Muscle of back (tissue), 11 donors: ENCODE data around the gene CHMP4B. TPM values are rescaled to one million over a fixed set of nuclear protein-coding genes. Genes with fewer than 3 reads are reported as not detected.

Experiments used
- DNase-seq, 3 donors: peaks; one replicate each; pipeline versions ENCODE4 v3.0.0 to v3.0.0-alpha.2; 2013
- polyA plus RNA-seq, 10 donors: library from polyadenylated mRNA; unstranded; fragments of 120-200 nt; gene quantifications; one replicate each; pipeline ENCODE4 v1.2.1, GENCODE V29; 2013; ENCODE audit not compliant: insufficient read length in 10 of 10

Gene CHMP4B
- polyA plus RNA-seq, 10 donors: 60.4 to 75.0 (median 66.7) TPM

DNA sequence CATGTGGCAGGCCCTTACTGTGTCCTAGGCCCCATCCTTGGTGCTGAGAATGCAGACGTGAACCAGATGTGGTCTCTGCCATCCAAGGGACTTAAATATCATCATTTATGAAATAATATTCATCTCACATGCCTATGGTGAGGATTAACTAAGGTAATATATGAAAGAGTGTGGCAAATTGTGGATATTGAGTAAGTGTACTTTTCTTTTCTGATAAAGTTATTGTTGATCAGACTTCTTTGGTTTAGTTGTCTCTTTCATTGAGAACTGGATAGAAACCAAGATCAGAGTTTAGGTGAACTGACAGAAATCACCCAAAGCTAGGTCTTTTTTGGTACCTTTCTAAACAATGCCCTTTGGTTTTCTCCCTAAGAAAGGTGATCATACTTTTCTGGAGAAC is 5.0 kb downstream of the CHMP4B start:
- DNase-seq: no peak

DNA sequence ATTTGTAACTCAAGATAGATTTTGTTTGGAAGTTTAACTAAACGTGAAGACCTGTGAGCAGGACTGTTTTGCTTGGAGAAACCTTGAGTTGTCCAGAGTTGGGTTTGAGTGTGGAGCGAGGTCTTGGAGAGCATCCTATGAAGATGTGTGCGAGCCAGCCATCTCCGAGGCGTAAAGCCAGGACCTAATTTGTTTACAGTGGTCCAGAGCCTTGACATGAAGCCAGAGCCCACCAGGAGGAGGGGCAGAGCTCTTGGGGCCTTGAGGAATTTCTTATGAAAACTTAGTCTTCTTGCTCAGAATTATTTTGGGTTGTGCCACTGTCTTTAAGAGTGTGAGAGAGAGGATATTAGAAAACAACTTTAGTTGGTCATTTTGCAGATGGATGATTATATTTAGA is 6.3 kb downstream of the CHMP4B start:
- no peak for DNase-seq

DNA sequence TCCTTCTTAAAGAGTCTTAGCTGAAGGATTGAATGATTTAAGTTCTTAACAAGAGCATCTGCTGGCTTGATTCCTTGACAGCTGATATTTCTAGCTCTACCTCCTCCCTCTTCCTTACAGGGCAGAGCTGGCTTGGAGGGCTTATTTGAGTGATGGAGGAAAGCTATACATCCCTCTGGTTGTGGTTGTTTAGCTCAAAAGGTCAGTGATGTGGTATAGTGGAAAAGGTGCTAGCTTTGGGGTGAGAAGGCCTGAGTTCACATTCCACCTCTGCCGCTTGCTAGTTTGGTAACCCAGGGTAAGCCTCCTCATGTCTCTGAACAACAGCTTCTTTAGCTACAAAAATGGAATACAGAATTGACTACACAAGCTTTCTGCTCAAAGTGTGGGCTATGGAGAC is 8.3 kb downstream of the CHMP4B start:
- DNase-seq: no peak

DNA sequence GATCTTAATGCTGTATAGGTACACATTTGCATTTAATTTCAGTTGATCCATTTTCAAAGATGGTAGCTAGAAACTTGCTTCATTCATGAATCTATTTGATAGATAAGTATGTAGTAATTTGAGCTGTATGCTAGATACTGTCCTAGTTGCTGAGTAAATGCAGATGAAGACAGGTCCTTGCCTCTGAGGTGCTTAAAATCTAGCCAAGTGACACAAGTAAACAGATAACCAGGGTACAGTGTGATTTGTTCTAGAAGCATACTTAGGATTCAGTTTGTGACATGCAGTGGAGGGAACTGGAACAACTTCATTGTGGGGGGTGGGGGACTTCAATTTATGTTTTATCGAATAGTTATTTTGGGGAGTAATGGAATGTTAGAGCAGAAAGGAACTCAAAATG is 9.2 kb downstream of the CHMP4B start:
- DNase-seq: no peak

DNA sequence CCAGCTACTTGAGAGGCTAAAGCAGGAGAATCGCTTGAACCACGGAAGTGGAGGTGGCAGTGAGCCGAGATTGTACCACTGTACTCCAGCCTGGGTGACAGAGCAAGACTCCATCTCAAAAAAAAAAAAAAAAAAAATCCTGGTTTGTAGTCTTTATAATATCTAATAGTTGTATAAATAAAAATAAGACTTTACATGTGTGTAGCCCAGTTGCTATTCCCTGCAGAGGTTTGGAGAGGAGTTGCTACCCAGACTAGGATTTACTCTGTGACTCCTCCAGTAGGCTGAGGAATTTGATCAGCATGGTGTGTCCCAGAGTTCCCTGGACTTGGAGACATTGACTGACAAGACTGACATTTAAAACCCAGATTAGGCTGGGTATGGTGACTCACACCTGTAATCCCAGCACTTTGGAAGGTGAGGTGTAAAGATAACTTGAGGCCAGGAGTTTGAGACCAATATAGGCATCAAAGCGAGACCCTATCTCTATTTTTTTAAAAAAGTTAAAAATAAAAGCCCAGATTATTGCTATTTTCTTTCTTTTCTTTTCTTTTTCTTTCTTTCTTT is 10.2 kb downstream of the CHMP4B start:
- DNase-seq: no peak

DNA sequence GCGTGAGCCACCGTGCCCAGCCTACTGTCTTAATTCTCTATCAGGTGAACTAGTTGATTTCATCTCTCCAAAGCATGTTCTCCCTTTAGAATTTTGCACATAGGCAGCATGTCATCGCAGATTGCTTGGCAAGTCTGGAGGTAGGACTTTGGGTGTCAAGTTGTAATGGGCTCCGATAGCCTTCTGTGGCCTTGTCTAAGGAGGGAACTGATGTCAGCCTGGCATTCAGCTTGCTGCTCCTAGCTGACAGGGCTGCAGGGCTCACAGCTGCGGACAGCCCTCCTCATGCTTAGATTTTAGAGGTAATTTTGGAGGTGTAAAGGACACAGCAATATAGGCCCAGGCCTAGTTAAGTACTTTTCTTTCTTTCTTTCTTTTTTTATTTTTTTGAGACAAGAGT is 11.3 kb downstream of the CHMP4B start:
- no peak for DNase-seq

DNA sequence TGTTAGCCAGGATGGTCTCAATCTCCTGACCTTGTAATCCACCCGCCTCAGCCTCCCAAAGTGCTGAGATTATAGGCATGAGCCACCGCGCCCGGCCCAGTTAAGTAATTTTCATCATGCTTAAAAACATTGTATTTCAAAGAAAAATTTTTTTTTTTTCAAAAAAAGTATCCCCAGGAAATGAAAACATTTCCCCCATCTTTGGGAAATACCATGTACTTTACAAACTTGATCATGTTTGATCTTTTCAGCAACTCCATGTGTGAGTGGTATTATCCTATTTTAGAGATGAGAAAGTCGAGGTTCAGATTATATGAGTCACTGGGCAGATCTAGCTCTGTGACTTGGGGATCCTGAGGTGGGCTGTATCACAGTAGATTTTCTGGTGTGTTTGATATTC is 11.8 kb downstream of the CHMP4B start:
- no peak for DNase-seq

DNA sequence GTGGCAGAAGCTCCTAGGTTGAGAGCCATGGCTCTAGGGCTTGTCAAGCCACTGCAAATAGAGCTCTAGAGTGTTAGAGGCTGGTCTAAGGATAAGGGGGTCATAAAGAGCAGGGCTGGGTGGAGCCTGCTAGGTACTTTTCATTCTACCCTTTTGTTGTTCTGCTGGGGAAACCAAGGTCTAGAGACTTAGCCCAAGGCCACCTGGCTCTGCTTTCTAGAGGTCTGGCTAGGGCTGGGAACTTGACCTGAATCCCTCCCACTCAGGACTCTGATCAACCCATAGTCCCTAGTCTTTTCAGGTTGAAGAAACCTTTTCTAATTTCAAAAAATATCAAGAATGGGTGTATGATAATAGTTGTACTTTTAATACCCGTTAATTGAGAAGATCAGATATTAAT is 13.7 kb downstream of the CHMP4B start:
- DNase-seq: no peak

DNA sequence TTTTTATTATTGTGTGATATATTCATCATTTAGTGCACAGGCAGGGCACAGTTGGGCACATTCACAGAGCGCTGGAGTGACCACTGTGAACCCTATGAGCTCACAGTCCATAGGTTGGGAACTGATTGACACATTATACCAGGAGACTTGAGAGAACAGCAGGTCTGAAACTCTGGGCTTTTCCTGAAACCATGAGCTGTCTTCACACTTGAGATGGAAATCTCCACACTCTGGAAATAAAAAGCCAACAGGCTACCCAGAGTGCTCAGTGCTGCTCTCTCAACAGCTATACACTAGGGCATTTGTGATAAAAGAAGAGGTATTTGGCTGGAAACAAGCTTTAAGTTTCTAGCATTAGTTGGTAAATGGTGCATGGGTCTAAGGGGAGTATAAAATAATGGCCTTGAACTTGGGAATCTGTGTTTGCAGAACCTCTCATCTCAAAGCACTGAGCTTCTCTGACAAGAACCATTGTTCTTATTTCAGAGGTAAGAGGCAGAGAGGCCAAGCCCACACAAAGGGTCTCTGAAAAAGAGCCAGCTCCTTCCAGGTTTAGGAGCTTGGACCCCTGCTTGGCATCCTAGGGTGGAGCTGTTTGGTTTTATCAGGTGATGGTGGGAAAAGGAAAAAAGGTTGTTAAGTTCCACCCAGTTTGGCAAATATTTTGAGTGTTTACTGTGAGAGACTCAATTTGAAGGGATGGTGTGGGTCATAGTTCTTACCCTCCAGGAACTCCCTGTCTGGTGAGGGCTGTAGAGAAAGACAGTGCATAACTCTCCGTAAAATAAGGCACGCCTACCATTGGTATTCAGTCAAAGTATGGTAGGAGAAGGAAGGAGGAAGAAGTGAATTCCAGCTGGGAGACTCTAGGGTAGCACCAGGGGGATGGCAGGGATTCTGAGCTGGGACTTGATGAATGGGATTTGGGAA is 14.5 kb downstream of the CHMP4B start:
- no peak for DNase-seq

DNA sequence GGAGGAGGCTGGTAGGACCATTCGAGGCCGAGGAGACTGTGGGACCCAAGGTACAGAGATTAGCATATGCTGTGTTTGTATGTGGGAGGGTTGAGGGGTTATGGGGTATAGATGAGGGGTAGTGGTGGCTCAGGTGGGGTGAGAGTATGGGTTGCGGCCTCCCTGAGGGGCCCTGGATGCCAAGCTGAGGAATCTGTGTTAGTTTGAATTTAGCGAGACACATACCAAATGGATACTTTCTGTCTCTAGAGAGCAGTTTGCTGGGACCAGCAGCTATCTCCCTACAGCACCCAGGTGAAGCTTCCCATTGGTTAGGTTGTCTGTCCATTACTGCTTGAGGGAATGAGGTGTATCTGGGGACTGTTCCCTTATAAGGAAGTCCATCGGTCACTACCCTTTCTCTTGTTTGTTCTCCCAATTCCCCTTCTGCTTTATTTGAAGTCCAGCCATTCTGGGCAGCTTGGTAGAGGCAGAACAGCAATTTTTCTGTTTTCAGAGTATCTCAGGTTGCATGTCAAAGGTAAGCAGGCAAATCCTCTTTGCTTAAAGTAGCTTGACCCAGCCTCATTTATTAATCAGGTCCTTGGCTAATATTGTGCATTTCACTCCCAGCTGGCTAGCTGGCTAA is 15.2 kb downstream of the CHMP4B start:
- DNase-seq: no peak

DNA sequence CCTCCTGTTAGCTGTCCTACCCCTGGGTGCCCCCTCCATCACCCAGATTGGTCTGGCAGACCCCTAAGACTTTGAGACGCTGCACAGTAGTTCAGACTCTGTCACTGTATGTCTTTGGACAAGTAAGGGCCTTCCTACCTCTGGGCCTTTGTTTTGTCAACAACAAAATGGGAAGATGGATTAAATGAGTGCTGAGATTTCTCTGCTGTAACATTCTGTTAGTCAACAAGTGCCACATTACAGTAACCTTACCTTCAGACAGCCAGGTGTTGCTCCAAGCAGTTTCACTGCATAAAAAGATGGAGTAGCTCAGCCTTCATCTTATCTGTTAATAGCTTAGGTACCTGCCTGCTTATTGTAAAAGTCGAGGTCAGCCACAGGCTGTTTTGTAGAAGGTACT is 16.0 kb downstream of the CHMP4B start:
- no peak for DNase-seq

DNA sequence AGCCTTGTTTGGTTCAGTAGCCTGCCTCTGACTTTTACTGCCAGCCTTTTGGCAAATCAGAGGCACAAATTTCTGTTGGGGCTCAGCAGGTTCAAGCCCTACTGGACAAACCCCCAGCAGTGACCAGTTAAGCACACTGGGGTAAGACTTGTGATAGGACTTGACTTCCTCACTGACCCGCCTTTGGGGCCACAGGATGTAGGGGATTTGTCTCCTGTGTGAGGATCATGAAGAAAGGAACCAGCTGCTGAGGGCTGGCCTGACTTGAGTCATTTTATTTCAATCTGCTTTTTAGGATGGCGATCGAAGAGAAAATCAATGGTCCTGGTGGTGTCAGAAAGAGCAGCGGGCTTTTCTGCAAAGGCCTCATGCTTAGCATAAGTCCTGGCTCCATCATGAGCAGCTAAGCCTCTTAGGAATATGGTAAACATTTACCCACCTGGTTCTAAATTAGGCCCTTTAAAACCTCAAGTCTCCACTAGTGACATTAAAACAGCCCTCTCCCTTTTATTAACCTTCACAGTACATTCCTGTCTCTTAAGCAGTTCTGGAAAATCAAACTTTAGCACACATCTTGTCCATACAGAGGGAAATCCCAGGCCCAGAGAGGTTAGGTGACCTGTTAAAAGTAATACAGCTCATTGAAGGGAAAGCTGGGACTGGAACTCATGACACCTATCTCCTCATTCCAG is 16.6 kb downstream of the CHMP4B start:
- DNase-seq: no peak

DNA sequence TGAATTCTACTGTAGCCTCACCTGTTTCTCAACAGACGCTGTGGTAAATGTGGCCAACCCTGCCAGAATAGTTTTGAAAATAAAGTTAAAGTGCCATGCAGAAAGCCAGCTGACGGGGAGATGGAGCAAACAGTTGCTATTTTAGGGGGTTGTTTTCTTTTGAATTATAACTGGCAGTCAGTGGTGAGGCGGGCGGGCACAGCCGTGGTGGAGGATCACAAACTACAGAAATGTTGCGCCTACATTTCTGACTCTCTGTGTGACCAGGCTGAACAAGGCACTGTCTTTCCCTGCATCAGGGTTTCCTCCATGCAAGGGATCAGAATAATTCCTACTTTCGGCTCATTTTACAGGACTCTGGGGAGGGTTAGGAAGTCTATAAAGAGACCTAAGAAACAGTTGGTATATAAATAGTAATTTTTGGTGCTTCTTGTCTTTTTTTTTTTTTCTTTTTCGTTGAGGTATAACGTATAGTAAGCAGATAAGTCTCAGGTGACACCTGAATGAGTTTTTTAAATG is 17.2 kb downstream of the CHMP4B start:
- peak in 1 of 3 donors; percentile 45 for DNase-seq

DNA sequence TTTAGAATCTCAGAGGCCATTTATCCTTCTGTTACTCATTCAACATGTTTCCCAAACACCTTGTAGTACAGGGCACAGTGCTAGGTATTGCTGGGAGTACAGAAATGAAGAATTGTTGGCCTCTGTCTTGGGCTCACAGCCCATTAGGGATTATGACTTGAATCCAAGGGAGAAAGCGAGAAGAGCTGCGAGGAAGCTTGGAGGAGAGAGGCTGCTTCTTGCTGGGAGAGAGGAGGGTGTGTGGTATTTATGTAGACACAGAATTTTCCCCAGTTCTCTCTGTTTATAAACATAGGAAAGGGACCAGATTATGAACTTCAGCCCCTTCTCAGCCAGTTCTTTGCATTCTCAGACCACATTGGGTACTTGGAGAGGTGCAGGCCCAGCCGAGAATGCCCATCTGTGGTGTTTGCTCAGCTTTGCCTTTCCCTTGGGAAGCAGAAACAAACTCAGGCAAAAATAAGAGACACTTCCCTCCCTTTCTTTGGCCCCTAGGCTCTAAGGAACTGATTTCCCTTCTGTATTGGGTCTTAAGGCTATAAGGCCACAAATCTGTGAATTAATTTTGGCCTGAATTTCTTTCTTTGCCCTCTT is 17.9 kb downstream of the CHMP4B start:
- peak in 1 of 3 donors; percentile 49 for DNase-seq

DNA sequence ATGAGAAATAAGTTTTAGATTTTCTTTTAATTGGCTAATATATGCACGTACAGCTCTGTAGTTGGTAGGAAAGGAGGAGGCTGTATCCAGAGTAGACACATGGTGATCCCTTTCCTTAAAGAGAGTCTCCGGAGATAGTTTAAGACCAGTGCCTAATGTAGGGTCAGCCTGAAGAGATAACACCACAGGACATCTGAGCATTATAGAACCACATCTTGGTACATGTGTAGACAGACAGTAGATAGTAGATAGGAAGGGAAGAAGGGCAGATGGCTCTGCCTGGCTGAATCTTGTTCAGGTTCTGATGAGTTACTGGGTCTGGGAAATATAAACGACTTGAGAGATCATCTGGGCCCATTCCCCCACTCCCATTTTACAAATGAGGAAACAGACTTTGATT is 18.5 kb downstream of the CHMP4B start:
- DNase-seq: no peak

DNA sequence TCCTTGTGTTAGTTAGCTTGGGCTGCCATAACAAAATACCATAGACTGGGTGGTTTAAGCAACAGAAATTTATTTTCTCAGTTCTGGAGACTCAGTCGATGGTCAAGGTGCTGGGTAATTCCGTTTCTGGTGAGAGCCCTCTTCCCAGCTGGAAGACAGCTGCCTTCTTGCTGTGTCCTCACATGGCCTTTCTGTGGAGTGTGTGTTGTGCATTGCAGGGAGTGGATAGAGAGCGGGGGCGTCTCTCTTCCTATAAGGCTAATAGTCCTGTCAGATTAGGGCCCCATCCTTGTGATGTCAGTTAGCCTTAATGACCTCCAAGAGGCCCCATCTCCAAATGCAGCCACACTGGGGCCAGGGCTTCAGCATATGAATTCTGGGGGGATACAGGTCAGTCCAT is 19.2 kb downstream of the CHMP4B start:
- peak in 1 of 3 donors; percentile 31 for DNase-seq

DNA sequence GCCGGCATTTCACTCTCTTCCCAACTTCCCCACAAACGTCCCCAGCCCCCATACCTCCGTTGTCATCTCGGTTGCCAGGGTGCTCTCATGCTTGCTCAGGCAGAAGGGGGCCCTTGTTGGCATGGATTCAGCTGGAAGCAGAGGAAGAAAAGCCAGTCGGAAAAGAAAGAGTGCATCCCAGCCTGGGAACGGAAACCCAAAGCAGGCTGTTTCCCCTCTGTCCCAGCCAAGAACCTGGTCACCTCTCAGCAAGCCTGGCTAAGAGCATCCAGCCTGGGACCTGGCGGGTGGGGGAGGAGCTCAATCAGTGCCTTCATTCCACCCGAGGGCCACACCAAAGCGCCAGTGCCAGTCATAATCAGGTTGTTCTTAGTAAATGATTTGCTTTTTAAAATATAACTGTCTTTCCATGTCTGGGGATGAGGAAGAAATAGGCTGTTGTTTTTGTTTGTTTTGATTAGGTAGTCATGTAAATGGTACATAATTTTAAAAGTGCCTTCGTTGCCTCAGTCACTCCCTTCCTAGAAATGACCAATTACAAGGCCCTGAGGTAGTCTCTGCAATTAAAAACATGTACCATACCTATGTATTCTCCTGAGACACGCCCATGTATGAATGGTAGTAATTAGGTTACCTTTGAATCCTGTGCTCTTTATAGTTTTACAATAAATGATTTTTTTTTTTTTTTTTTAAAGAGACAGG is 21.1 kb downstream of the CHMP4B start:
- DNase-seq: peak in 1 of 3 donors; percentile 74

DNA sequence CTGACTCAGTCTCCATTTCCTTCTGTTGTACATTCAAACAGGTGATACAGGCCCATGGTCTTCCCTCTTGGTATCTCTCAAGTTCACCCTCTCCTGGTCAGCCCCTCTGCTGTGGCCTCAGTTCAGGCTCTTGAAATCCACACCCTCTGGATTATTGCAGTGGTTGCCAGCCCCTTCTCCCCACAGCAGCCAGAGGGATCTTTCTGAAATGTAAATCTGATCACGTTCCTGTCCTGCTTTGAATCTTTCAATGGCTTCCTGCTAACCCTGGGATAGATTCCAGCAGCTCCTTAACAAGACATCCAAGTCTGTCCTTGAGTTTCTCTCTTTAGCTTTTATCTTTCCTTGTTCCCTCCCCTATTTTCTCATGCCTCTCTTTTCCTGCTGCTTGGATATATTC is 22.2 kb downstream of the CHMP4B start:
- no peak for DNase-seq

DNA sequence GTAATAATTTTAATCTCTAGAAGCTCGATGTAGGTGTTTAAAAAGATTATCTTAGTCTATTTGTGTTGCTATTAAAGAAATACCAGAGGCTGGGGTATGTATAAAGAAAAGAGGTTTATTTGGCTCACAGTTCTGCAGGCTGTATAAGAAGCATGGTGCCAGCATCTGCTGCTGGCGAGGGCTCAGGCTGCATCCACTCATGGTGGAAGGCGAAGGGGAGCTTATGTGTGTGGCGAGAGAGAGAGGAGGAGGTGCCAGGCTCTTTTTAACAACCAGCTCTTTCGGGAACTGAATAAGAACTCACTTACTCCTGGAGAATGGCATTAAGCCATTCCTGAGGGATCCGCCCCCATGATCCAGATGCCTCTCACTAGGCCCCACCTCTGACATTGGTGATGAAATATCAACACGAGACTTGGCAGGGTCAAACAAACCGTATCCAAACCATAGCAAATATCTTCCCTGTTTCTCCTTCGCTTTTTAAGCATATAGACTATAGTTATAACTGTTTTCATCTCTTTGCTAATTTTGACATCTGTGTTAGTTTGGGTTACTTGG is 24.5 kb downstream of the CHMP4B start:
- no peak for DNase-seq

DNA sequence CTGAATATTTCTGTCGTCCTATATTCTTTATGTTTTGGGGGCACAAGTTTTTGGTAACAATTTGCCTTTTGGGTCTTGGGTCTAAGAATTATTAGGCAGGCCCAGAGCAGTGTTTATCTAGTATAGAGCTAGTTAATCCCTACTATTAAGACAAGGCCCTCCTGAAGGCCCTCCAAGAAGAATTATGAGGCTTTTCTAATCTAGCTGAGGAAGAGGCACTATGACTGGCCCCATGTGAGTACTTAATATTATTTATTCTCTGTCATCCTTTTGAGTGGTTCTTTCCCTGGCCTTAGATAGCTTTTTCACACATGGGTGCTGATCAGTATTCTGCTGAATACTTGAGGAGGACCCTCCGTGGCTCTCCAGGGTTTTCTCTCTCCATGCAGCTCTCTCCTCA is 25.1 kb downstream of the CHMP4B start:
- no peak for DNase-seq
